Neural cell (in vitro differentiated cells): Measurements from ENCODE around the gene B4GALT1.

Experiments used
- EZH2 ChIP-seq: fragments of 200-600, 300-800 bp; shearing (Covaris generic), sonication (generic); IDR thresholded peaks from 2 replicates; pipeline ENCODE4 v1.6.1; 2014; ENCODE audit warnings: antibody characterized with exemption, low read length, borderline replicate concordance, mild to moderate bottlenecking; ENCODE audit not compliant: insufficient read depth, poor library complexity, severe bottlenecking
- SMC3 ChIP-seq: fragments of 450-650 bp; conservative IDR thresholded peaks from 2 replicates; pipeline ENCODE4 v1.6.1; 2014; ENCODE audit warnings: antibody characterized with exemption, mild to moderate bottlenecking, moderate library complexity; ENCODE audit not compliant: poor library complexity
- TF ChIP-seq, protein P1 (sequence below): fragments of 450-650 bp; IDR thresholded peaks from 2 replicates; pipeline ENCODE4 v1.5.1; 2014; ENCODE audit warnings: antibody characterized with exemption, mild to moderate bottlenecking, moderate library complexity; ENCODE audit not compliant: poor library complexity, severe bottlenecking

GRCh38 chr9:33188711-33189110 is 21.6 kb upstream of the B4GALT1 start:
- TF ChIP-seq, protein P1, sequence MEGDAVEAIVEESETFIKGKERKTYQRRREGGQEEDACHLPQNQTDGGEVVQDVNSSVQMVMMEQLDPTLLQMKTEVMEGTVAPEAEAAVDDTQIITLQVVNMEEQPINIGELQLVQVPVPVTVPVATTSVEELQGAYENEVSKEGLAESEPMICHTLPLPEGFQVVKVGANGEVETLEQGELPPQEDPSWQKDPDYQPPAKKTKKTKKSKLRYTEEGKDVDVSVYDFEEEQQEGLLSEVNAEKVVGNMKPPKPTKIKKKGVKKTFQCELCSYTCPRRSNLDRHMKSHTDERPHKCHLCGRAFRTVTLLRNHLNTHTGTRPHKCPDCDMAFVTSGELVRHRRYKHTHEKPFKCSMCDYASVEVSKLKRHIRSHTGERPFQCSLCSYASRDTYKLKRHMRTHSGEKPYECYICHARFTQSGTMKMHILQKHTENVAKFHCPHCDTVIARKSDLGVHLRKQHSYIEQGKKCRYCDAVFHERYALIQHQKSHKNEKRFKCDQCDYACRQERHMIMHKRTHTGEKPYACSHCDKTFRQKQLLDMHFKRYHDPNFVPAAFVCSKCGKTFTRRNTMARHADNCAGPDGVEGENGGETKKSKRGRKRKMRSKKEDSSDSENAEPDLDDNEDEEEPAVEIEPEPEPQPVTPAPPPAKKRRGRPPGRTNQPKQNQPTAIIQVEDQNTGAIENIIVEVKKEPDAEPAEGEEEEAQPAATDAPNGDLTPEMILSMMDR: no peak
- no peak for TF ChIP-seq EZH2
- no peak for TF ChIP-seq SMC3
